Activated CD8-positive, alpha-beta memory T cell treated with anti-CD3 and anti-CD28 coated beads, Interleukin-2, amount 50 U/mL, for 24 hours (primary cell): ENCODE data around the gene SLC35E2B.
"Not testable (repeated sequence)": the region's sequence is repeated elsewhere in the genome, so short reads cannot be mapped to it uniquely, and the experiment has no call there.

Experiments
- DNase-seq: peaks from one replicate; pipeline ENCODE4 v3.0.0-alpha.2; 2020; ENCODE audit errors: extremely low read depth

Gene SLC35E2B

DNA sequence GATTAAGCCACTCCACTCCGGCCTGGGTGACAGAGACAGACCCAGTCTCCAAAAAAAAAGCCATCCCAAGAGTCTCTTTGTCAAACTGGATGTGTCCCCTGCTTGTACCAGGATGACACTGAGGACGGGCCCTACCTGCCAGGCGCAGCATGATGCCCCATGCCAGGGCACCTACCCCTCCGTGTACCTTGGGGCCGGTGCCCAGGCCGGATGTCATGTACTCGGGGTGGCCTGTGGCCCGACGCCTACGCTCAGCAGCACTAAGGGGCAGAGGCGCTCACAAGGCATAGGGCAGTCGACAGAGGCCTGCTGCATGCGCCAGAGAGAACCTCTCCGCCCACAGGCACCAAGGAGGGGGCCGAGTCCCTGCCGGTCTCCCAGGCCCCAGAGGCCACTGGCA, 53.2 kb downstream of the SLC35E2B start:
- DNase-seq, result not testable (repeated sequence)

DNA sequence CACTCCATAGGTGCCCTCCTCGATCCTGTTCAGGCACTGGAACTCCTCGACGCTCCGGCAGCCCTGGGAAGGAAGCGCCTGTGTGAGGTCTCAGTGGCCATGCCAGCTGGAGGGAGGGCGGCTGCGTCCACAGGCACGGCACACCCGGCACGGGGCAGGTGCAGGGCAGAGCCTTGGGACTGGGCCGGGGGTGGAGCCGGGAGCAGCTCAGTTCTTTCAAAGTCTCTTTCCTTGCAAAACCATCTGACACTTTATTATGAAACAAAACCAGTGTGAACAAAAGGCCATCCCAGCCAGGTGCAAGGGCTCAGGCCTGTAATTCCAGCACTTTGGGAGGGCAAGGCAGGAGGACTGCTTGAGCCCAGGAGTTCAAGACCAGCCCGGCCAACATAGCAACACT, 54.1 kb downstream of the SLC35E2B start:
- not testable (repeated sequence) for DNase-seq

DNA sequence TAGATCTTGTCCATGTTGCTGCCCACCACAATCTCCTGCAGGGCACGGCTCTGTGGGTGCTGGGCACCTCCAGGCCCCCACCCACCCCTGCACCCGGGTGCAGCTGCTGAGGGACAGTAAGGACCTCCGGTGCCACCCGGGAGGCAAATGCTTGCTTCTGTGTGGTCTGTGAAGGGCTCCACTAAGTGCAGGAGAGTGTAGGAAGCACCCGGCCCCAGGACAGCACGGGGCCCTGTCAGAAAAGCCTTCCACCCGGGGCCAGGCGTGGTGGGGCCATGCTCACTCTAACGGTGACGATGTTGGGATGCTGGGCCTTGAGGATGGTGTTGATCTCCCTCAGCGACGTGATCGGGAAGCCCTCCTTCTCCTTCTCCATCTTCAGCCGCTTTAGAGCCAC, 55.1 kb downstream of the SLC35E2B start:
- DNase-seq, result not testable (repeated sequence)

DNA sequence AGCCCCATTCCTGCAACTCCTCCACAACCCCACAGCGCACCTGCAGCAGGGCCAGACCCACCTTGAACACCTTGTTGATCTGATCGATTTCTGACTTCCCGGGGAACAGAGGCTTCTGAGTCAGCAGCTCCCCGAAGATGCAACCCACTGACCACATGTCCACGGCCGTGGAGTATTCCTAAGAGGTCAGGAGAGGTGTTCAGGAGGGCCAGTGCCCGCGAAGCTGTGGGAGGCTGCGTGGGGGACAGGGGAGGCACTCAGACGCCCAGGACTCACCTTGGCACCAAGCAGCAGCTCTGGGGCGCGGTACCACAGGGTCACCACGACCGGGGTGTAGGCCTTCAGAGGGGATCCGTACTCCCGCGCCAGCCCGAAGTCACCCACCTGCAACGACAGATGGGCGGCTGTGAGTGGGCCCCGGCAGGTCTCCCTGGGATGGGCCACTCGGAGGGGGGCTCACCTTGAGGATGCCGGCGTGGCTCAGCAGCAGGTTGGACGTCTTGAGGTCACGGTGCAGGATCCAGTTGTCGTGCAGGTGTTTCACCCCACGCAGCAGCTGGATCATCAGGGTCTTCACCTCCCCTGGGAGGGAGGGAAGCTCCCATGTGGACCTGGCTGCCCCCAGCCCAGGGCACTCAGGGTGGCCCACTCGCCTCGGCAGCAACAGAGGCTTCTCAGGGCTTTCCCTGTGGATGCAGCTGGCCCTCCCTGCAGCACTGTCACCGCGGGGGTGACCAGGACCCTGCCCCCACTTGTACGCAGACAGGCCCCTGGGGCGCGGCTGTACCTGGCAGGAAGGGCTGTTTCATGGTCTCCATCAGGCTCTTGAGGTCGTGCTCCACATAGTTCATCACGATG, 55.7 kb downstream of the SLC35E2B start:
- not testable (repeated sequence) for DNase-seq

DNA sequence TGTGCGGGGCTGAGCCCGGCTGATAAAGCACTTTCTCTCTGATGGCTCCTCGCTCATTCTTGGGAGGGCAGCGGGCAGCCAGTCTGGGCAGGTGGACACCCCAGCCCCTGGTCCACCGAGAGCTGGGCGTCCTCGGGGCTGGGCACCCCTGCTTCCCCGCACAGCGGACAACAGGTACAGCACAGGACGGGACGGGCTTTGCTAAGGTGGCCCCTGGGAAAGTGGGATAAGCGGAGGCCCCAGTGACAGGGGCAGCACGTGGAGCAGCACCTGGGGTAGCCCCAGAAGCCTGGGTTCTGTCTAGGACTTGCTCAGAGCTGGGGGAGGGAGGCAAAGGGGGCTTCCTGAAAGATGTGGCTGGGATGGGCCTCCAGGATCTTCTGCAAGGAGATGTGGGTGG, 58.0 kb downstream of the SLC35E2B start:
- not testable (repeated sequence) for DNase-seq

DNA sequence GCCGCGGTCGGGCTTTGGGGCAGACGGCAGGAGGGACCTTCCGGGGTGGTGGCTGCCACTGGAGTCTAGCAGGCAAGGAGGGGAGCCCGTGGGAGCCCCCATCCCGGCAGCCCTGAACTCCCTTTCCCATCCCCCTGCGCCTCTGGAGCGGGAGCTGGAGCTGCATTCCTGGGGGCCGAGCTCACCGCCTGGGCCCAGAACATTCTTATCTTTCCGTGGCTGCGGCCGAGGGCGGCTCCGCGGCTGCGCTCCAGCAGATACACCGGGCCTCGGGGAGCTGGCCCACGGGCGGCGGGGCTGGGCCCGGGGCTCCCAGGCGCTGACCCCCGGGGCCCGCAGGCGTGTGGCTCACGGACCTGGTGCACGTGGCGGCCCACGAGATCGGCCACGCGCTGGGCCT, 59.2 kb downstream of the SLC35E2B start:
- DNase-seq, result not testable (repeated sequence)

DNA sequence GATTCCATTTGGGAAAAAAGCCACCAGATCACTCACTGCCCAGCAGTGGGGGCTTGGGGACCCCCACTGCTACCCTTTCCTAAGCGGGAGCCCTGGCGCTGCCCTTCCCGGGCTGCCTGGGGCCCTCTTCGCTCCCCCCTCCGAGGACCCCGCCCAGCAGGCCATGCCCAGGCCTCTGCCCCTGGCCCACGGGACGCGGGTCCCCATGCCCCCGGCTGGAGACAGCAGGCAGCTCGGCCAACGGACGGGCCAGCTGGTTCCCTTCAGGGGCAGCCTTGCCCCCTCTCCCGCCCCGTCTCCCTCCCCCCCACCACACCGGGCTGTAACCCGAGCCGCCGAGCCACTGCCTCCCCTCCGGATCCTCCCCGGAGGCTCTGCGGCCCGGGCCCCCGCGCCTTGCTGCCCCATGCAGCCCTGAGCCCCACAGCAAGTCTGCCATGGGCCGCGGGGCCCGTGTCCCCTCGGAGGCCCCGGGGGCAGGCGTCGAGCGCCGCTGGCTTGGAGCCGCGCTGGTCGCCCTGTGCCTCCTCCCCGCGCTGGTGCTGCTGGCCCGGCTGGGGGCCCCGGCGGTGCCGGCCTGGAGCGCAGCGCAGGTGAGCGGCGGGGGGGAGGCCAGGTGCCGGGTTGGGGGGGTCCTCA, 60.7 kb downstream of the SLC35E2B start, which contains the start of gene MMP23B:
MMP23B (plus strand) TSS at position 392 of the 639 bp plus-strand sequence; CDS start at position 438, 46 bp downstream.
- DNase-seq, result no peak

DNA sequence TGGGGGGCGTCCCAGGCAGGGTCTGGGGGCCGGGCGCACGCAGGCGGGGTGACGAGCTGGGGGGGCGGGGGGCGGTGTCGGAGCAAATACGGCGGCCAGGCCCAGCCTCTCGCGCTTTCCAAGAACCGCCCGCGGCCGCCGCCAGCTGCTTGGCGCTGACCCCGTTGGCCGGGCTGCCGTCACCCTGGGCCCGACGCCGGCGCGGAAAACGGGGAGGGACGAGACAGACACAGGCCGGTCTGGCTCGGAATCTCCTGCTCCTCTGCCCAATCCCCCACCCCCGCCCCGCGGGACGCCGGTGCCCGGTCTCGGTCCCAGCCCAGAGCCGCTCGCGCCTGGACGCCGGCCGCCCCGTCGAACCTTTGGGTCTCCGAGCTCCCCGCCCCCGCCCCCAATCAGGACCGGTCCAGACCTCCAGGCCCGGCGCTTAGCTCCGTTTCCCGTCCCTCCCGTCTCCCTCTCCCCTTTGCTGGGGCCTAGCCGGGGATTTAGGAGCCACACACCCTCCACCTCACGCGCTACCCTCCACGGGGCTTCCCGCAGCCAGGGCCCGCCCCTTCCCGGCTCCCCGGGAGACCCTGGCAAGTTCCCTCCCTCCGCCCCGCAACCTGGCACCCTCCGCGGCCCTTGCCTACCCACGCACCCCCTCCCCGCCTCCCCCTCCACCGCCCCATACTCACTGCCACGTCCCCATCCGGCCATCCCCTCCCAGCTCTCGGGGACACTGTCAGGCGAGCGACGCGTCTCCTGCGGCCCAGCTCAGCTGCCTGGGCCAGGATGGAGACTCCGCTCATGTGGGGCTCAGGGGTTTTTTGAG, 61.4 kb downstream of the SLC35E2B start:
- no peak for DNase-seq

DNA sequence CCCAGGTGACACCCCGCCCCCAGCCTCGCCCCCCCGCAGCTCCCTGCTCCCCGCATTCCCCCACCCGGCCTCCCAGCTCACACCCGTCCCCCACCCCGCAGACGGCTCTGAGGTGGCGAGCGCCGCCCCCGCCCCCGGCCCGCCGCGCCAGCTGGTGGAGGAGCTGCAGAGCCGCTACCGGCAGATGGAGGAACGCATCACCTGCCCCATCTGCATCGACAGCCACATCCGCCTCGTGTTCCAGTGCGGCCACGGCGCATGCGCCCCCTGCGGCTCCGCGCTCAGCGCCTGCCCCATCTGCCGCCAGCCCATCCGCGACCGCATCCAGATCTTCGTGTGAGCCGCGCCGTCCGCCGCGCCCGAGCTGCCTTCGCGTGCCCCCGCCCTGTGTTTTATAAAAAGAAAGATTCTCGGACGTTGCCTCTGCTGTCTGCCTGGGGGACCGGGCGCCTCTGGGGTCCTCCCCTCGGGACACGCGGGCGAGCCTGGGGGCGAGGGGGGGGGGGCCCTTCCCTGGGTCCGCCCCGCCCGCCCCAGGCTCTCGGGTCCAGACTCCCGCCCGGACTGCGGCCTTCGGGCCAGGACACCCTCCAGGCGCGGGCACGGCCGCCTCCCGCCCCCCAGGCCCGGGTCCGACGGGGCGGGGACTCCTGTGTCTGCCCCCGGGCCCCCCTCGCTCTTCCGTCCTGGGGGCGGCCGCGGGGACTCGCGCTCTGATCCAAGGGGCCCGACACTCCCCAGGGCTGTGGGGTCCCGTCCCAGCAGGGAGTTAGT, 62.2 kb downstream of the SLC35E2B start:
- DNase-seq, result peak; percentile 75

DNA sequence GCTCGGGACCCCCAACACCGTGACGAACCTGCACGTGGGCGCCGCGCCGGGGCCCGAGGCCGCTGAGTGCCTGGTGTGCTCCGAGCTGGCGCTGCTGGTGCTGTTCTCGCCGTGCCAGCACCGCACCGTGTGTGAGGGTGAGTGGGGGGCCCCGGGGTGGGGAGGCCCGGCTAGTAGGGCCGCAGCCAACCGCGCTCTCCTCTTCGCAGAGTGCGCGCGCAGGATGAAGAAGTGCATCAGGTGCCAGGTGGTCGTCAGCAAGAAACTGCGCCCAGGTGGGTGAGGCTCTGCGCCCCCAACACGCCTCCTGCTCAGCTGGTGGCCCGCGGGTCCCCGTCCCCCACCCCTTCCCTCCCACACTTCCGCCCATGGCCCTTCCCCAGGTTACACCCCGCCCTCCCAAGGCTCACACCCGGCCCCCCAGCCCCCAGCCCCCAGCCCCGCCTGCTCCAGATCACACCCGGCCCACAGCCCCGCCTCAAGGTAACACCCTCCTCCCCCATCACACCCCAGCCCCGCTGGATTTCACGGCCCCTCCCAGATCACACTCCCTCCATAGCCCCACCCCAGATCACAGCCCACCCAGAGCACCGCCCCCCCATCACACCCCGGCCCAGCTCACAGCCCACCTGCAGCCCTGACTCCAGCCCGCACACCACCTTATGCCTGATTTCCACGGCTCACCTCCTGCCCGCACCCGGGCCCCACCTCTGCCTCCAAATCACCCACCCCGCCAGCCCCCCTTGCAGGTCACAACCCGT, 63.0 kb downstream of the SLC35E2B start:
- no peak for DNase-seq

DNA sequence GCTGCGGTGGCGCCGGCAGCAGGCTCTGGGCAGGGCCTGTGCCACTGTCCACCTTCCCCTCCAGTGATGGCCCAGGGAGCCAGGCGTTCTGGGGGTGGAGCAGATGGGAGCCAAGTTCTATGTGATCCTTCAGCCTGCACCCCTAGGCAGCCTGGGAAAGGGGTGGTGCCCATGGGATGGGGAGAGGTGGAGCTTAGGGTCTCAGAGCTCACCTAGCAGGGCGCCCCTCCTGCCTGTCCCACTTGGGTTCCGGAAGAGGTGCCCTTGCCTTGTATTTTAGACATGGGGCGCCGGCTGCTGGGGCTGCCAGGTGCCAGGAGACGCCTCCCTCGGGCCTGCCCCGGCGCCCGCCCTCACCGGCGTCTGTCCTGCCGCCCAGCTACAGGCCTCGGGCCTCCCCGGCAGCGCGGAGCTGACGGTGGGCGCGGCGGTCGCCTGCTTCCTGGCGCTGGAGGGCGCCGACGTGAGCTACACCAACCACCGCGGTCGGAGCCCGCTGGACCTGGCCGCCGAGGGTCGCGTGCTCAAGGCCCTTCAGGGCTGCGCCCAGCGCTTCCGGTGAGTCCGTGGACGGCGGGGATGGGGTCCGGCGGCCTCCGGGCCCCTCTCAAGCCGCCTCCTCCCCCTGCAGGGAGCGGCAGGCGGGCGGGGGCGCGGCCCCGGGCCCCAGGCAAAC, 63.7 kb downstream of the SLC35E2B start:
- no peak for DNase-seq

DNA sequence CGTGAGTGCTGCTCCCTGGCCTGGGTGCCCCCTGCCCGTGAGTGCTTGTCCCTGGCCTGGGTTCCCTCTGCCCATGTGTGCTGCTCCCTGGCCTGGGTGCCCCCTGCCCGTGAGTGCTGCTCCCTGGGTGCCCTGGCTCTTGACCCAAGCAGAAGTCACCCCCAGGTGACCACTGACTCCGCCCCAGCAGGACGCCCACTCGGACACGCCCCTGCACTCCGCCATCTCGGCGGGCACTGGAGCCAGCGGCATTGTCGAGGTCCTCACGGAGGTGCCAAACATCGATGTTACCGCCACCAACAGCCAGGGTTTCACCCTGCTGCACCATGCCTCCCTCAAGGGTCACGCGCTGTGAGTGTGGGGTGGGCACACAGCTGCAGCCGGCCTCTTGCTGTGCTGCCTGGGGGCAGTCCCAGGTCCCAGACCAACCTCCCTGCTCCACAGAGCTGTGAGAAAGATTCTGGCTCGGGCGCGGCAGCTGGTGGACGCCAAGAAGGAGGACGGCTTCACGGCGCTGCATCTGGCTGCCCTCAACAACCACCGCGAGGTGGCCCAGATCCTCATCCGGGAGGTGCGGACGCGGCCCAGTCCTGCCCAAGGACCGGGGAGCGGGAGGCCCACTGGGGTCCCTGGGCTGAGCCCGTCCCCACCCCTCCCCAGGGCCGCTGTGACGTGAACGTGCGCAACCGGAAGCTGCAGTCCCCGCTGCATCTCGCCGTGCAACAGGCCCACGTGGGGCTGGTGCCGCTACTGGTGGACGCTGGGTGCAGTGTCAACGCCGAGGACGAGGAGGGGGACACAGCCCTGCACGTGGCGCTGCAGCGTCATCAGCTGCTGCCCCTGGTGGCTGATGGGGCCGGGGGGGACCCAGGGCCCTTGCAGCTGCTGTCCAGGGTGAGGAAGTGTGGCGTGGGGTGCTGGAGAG, 64.5 kb downstream of the SLC35E2B start:
- no peak for DNase-seq

DNA sequence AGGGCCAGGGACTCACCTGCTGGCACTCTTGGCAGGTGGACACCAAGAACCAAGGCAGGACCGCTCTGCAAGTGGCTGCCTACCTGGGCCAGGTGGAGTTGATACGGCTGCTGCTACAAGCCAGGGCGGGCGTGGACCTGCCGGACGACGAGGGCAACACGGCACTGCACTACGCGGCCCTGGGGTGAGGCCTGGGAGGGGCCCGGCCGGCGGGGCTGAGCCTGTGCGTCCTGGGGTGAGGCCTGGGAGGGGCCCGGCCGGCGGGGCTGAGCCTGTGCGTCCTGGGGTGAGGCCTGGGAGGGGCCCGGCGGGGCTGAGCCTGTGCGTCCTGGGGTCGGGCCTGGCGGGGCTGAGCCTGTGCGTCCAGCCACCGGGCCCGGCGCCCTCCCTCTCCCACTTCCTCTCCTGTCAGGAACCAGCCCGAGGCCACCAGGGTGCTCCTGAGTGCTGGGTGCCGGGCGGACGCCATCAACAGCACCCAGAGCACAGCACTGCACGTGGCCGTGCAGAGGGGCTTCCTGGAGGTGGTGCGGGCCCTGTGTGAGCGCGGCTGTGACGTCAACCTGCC, 65.2 kb downstream of the SLC35E2B start:
- DNase-seq, result no peak

DNA sequence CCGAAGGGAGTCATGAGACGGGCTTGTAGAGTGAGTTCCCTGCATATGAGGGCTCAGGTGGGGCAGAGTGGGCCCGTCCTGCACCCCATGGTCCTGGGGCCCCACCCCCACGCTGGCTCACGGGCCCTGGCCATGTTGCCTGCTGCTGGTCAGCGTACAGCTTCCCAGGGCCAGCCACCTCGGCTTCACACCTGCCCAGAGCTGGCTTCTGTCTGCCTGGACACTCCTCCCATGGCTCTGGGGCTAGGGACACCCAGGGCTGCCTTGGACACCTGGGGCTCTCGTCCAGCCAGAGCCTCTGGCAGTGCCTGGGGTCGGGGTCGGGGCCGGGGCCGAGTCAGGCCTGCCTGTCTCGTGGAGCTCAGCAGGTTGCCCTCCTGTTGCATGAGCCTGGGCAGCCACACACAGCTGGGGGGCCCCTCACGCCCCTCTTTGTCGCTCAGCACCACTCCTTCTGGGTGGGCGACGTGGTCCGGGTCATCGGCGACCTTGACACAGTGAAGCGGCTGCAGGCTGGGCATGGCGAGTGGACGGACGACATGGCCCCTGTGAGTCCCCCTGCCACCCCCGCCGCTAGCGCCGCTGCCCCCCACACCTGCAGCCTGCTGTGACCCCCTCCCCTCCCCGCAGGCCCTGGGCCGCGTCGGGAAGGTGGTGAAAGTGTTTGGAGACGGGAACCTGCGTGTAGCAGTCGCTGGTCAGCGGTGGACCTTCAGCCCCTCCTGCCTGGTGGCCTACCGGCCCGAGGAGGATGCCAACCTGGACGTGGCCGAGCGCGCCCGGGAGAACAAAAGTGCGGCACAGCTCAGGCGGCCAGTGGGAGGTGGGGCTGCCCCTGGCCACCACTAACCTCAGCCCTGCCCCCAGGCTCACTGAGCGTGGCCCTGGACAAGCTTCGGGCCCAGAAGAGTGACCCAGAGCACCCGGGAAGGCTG, 66.1 kb downstream of the SLC35E2B start:
- DNase-seq, result no peak

DNA sequence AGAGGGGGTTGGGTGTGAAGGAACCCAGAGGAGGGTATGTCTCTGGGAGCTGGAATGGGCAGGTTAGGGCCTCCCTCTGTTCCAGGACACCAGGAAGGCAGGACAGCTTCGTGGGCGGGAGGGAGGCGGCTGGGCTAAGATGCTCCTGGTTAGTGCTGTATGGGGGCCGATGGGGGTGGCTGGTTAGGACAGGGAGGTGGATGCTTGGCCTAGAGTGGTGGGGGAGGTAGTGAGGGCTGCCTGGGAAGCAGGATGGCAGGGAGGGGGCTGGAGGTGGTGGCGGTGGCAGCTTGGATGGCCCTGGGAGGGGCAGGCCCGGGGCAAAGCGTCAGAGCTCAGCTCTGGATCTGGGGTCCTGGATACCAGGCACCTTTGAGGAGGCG, 66.8 kb downstream of the SLC35E2B start:
- no peak for DNase-seq

DNA sequence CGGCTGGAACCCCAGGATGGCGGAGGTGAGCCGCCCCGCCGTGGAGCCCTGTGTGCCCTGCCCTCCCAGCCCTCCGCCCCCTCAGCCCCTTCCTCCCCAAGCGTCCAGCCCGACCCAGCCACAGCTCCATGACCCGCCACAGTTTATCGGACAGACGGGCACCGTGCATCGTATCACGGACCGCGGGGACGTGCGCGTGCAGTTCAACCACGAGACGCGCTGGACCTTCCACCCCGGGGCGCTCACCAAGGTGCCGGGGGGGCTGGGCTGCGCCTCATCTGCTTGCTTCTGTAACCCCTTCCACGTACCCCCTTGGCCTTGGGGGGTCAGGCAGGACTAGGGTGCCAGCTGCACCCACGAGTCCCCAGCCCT, 67.2 kb downstream of the SLC35E2B start:
- no peak for DNase-seq
